ENCODE results near the gene ZSCAN31.
A peak's percentile ranks its signal among the peaks of the same experiment; 100 is the strongest.

Gene ZSCAN31

GRCh38 chr6:28357036-28357435 is 21.1 kb upstream of the ZSCAN31 start:
- ChIA-PET CTCF (no interaction called here), POLR2A (interaction anchor here (1.2 to 2.3 kb wide), 2 partner anchors 74 to 76 kb away, joined by 4 to 10 read pairs; partner anchors contain the start of gene PGBD1)
- no peak for DNase-seq (ENCODE audit: extremely low spot score)
- no peak for TF ChIP-seq TARDBP (IDR thresholded peaks at IDR 0.05)
- TF ChIP-seq SUZ12 (IDR thresholded peaks at IDR 0.05) = no peak
- no peak for TF ChIP-seq ZNF384 (IDR thresholded peaks at IDR 0.05)
- TF ChIP-seq L3MBTL2 (conservative IDR thresholded peaks at IDR 0.05) = no peak
- TF ChIP-seq SP1 (IDR thresholded peaks at IDR 0.05) = no peak
- no peak for TF ChIP-seq ELF4 (IDR thresholded peaks at IDR 0.05)
- no peak for TF ChIP-seq BHLHE40 (IDR thresholded peaks at IDR 0.05; ENCODE audit: borderline replicate concordance)
- TF ChIP-seq PKNOX1 (IDR thresholded peaks at IDR 0.05) = no peak
- TF ChIP-seq ARNT (IDR thresholded peaks at IDR 0.05) = no peak
- no peak for TF ChIP-seq LEF1 (IDR thresholded peaks at IDR 0.05; ENCODE audit: borderline replicate concordance)
- TF ChIP-seq HDGF (IDR thresholded peaks at IDR 0.05; ENCODE audit: borderline replicate concordance) = no peak
- no peak for TF ChIP-seq FOXK2 (IDR thresholded peaks at IDR 0.05)
- TF ChIP-seq FOXM1 (IDR thresholded peaks at IDR 0.05; ENCODE audit: borderline replicate concordance) = no peak
- no peak for TF ChIP-seq CTBP1 (IDR thresholded peaks at IDR 0.05; ENCODE audit: borderline replicate concordance)
- TF ChIP-seq FOXA1 (IDR thresholded peaks at IDR 0.05) = no peak
- no peak for TF ChIP-seq NFRKB (IDR thresholded peaks at IDR 0.05)

DNA sequence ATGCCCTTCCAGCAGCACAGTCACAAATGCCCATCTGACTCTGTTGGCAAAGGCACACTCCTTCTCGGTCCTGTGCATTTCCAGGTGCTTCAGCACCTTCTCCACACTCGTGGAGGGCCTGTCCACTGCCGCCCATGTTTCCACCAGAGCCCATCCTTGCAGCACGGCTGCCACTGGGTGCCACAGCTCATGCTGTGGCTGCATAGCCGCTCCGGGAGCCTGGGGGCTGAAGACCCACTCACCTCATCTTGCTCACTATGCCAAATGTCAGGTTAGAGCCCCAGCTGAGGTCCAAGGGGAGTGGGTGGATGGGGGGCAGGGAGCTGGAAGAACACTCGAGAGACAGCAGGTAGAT is 20.7 kb upstream of the ZSCAN31 start:
- TF ChIP-seq CTBP1 (IDR thresholded peaks at IDR 0.05; ENCODE audit: borderline replicate concordance) (no peak), FOXM1 (IDR thresholded peaks at IDR 0.05; ENCODE audit: borderline replicate concordance) (no peak), NFRKB (IDR thresholded peaks at IDR 0.05) (no peak), FOXK2 (IDR thresholded peaks at IDR 0.05) (no peak), ZNF384 (IDR thresholded peaks at IDR 0.05) (no peak), SUZ12 (IDR thresholded peaks at IDR 0.05) (no peak), SP1 (IDR thresholded peaks at IDR 0.05) (no peak), FOXA1 (IDR thresholded peaks at IDR 0.05) (no peak), PKNOX1 (IDR thresholded peaks at IDR 0.05) (no peak), ARNT (IDR thresholded peaks at IDR 0.05) (no peak), HDGF (IDR thresholded peaks at IDR 0.05; ENCODE audit: borderline replicate concordance) (no peak), BHLHE40 (IDR thresholded peaks at IDR 0.05; ENCODE audit: borderline replicate concordance) (no peak), L3MBTL2 (conservative IDR thresholded peaks at IDR 0.05) (no peak), ELF4 (IDR thresholded peaks at IDR 0.05) (no peak), TARDBP (IDR thresholded peaks at IDR 0.05) (no peak), LEF1 (IDR thresholded peaks at IDR 0.05; ENCODE audit: borderline replicate concordance) (no peak)
- POLR2A ChIA-PET = interaction anchor here (0.6 to 2.4 kb wide), 12 partner anchors 21 to 464 kb away, joined by 3 to 23 read pairs (median 9); partner anchors contain the start of genes PGBD1, ZKSCAN8, ZSCAN26 and ZSCAN31
- CTCF ChIA-PET = interaction anchor here (0.6 to 2.0 kb wide), 9 partner anchors 20 to 536 kb away, joined by 3 to 11 read pairs (median 3); partner anchors contain the start of gene ZKSCAN8
- no peak for DNase-seq (ENCODE audit: extremely low spot score)

DNA sequence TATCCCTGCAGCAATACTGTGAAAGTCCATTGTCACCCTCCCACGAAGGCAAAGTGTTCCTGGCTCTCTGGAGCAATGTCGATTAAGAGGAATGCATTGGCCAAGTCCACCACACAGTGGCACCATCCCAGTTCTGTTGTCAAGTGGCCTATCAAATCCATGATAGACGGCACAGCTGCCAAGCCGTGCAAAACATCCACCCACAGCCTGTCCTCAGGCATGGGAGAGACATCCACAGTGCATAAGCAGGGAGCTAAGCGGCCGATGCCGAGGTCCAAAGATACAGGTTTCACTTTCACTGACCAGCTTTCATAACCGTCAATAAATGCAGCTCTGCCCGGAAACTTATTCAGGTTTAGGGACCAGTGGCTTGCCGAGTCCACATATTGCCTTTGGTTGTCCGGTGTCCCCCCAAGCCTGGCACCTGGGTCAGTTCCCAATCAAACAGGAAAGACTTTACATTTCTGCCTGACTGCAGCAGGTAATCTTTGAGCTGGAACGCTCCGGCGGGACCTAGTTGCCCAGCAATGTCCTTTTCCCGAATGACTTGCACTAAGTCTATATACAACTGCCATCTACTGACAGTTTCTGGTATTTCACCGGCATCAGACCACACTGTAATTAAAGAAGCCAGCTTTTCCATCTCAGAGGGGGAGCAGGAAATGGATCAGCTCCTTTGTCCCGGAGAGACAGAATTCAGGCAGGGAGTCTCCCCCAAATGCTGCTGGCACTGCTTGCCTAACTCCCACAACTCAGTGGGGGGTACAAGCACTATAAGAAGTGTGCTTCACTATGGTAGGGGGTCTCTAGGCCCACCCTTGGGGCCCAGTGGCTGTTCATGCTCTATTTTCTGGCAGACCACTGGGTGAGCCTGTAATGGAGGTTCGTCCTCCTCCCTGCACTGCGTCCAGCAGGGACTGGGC is 20.1 kb upstream of the ZSCAN31 start:
- peak; percentile 69 for TF ChIP-seq PKNOX1 (IDR thresholded peaks at IDR 0.05)
- no peak for TF ChIP-seq CTBP1 (IDR thresholded peaks at IDR 0.05; ENCODE audit: borderline replicate concordance)
- POLR2A ChIA-PET = interaction anchor here (0.6 to 2.4 kb wide), 17 partner anchors 19 to 463 kb away, joined by 3 to 23 read pairs (median 4); partner anchors contain the start of genes PGBD1, ZKSCAN8, ZSCAN16 and ZSCAN26
- peak; percentile 67 for DNase-seq (ENCODE audit: extremely low spot score)
- CTCF ChIA-PET = interaction anchor here (0.6 to 2.0 kb wide), 12 partner anchors 9 to 535 kb away, joined by 3 to 11 read pairs (median 3); partner anchors contain the start of gene ZKSCAN8

- ChIA-PET POLR2A (interaction anchor here (0.7 to 2.4 kb wide), 9 partner anchors 17 to 250 kb away, joined by 3 to 23 read pairs (median 9); partner anchors contain the start of genes ZKSCAN8, ZSCAN16, ZSCAN26 and ZSCAN31), CTCF (interaction anchor here (0.9 to 2.0 kb wide), 4 partner anchors 99 to 227 kb away, joined by 3 to 11 read pairs (median 4); partner anchors contain the start of gene ZKSCAN8)
- TF ChIP-seq SUZ12 (IDR thresholded peaks at IDR 0.05) (no peak), ELF4 (IDR thresholded peaks at IDR 0.05) (no peak), FOXM1 (IDR thresholded peaks at IDR 0.05; ENCODE audit: borderline replicate concordance) (no peak), SP1 (IDR thresholded peaks at IDR 0.05) (no peak), L3MBTL2 (conservative IDR thresholded peaks at IDR 0.05) (no peak), HDGF (IDR thresholded peaks at IDR 0.05; ENCODE audit: borderline replicate concordance) (no peak), ARNT (IDR thresholded peaks at IDR 0.05) (no peak), FOXK2 (IDR thresholded peaks at IDR 0.05) (no peak), FOXA1 (IDR thresholded peaks at IDR 0.05) (no peak), LEF1 (IDR thresholded peaks at IDR 0.05; ENCODE audit: borderline replicate concordance) (no peak), NFRKB (IDR thresholded peaks at IDR 0.05) (no peak), ZNF384 (IDR thresholded peaks at IDR 0.05) (no peak), CTBP1 (IDR thresholded peaks at IDR 0.05; ENCODE audit: borderline replicate concordance) (no peak), TARDBP (IDR thresholded peaks at IDR 0.05) (no peak), PKNOX1 (IDR thresholded peaks at IDR 0.05) (no peak), BHLHE40 (IDR thresholded peaks at IDR 0.05; ENCODE audit: borderline replicate concordance) (no peak)
- DNase-seq (ENCODE audit: extremely low spot score) = no peak
Measured at GRCh38 chr6:28354688-28355554, 19.0 kb upstream of the ZSCAN31 start.

Data from HEK293T (cell line).